Loucy (cell line): ENCODE results near the gene PRR18.

Experiments used
- H2AFZ ChIP-seq: fragments of 200-600 bp; sonication (generic); 2 replicates; pipeline ENCODE4 v1.6.0; 2016; ENCODE audit warnings: antibody characterized with exemption, mild to moderate bottlenecking, low read length, moderate library complexity
- H3F3A ChIP-seq: fragments of 200-600 bp; 2 replicates; pipeline ENCODE4 v1.6.0; 2016; ENCODE audit warnings: antibody characterized with exemption, low read depth, mild to moderate bottlenecking
- H3K27me3 ChIP-seq: fragments of 200-600 bp; sonication (generic); 2 replicates; pipeline ENCODE4 v1.6.1; 2014; ENCODE audit warnings: low read length, mild to moderate bottlenecking; ENCODE audit not compliant: insufficient read depth, poor library complexity, severe bottlenecking
- H3K36me3 ChIP-seq: fragments of 200-600 bp; sonication (generic); 2 replicates; pipeline ENCODE4 v1.6.1; 2016; ENCODE audit warnings: low read length; ENCODE audit not compliant: insufficient read depth
- H3K4me1 ChIP-seq: fragments of 200-600 bp; sonication (generic); 2 replicates; pipeline ENCODE4 v1.5.1; 2014; ENCODE audit warnings: low read length, mild to moderate bottlenecking; ENCODE audit not compliant: insufficient read depth, poor library complexity, severe bottlenecking
- H3K4me2 ChIP-seq: fragments of 200-600 bp; sonication (generic); 2 replicates; pipeline ENCODE4 v1.6.0; 2014; ENCODE audit warnings: antibody characterized with exemption, low read length, low read depth, mild to moderate bottlenecking; ENCODE audit not compliant: poor library complexity, severe bottlenecking
- H3K4me3 ChIP-seq: fragments of 200-600 bp; sonication (generic); 2 replicates; pipeline ENCODE4 v1.5.1; 2014; ENCODE audit warnings: low read length, mild to moderate bottlenecking, mixed read lengths; ENCODE audit not compliant: poor library complexity, severe bottlenecking
- H3K79me2 ChIP-seq: fragments of 200-600 bp; sonication (generic); 2 replicates; pipeline ENCODE4 v1.6.1; 2014; ENCODE audit warnings: low read length; ENCODE audit not compliant: insufficient read depth
- H3K9ac ChIP-seq: fragments of 200-600 bp; sonication (generic); 2 replicates; pipeline ENCODE4 v1.6.0; 2014; ENCODE audit warnings: mild to moderate bottlenecking, low read depth, low read length, moderate library complexity; ENCODE audit not compliant: poor library complexity, severe bottlenecking
- H3K9me2 ChIP-seq: fragments of 200-600 bp; sonication (generic); replicated peaks from 2 replicates; pipeline ENCODE4 v1.6.1; 2016; ENCODE audit warnings: low read depth, low read length, mixed read lengths
- H3K9me3 ChIP-seq: fragments of 200-600 bp; sonication (generic); 2 replicates; pipeline ENCODE4 v1.6.1; 2014; ENCODE audit warnings: mild to moderate bottlenecking, antibody characterized with exemption, low read length, low read depth; ENCODE audit not compliant: insufficient read depth
- H4K20me1 ChIP-seq: fragments of 200-600 bp; sonication (generic); 2 replicates; pipeline ENCODE4 v1.6.0; 2014; ENCODE audit warnings: antibody characterized with exemption, low read length, mild to moderate bottlenecking; ENCODE audit not compliant: insufficient read depth, poor library complexity, severe bottlenecking
- EZH2phosphoT487 ChIP-seq: fragments of 200-600 bp; IDR thresholded peaks from 2 replicates; pipeline ENCODE4 v1.6.1; 2018; ENCODE audit warnings: antibody characterized with exemption, mild to moderate bottlenecking, moderate library complexity, borderline replicate concordance
- TF ChIP-seq, protein P1 (sequence below): fragments of 200-600 bp; sonication (generic); conservative IDR thresholded peaks from 2 replicates; pipeline ENCODE4 v1.5.1; 2014; ENCODE audit warnings: mild to moderate bottlenecking, antibody characterized with exemption, low read length

The PRR18 gene

DNA sequence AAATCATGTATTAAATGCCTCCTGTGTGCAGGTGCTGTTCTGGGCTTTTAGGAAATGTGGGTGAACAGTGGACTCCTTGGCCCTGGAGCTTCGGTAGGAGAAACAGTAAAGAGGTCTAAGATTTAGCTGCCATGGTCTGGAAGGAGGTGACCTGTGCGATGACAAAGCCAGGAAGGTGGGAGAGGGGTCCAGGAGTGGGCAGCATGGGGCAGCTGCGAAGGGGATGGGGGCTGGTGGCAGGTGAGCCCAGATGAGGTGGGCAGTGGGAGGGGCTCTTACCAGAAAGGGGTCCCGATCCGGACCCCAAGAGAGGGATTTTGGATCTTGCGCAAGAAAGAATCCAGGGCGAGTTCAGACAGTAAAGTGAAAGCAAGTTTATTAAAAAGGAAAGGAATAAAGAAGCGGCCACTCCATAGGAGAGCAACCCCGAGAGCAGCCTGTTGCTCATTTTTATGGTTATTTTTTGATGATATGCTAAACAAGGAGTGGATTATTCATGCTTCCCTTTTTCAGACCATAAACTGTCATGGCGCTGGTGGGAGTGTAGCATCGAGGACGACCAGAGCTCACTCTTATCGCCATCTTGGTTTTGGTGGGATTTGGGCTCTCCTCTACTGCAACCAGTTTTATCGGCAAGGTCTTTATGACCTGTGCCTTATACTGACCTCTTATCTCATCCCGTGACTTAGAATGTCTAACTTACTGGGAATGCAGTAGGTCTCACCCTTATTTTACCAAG lies 38.7 kb downstream of the PRR18 start:
- H3F3A ChIP-seq = no peaks in the 10 kb centered on the region; the same call in 1 of the 2 replicates
- peaks cover 9% of the 10 kb centered on the region for H3K4me1 ChIP-seq
- H3K9me3 ChIP-seq = no peaks in the 10 kb centered on the region
- no peak overlapping the region for H3K9ac ChIP-seq
- H3K79me2 ChIP-seq = no peaks in the 10 kb centered on the region
- H3K9me2 ChIP-seq = no peaks in the 10 kb centered on the region
- H3K36me3 ChIP-seq = no peaks in the 10 kb centered on the region
- H4K20me1 ChIP-seq = no peaks in the 10 kb centered on the region
- no peak overlapping the region for H3K4me2 ChIP-seq
- no peaks in the 10 kb centered on the region for H3K27me3 ChIP-seq
- TF ChIP-seq, protein P1, sequence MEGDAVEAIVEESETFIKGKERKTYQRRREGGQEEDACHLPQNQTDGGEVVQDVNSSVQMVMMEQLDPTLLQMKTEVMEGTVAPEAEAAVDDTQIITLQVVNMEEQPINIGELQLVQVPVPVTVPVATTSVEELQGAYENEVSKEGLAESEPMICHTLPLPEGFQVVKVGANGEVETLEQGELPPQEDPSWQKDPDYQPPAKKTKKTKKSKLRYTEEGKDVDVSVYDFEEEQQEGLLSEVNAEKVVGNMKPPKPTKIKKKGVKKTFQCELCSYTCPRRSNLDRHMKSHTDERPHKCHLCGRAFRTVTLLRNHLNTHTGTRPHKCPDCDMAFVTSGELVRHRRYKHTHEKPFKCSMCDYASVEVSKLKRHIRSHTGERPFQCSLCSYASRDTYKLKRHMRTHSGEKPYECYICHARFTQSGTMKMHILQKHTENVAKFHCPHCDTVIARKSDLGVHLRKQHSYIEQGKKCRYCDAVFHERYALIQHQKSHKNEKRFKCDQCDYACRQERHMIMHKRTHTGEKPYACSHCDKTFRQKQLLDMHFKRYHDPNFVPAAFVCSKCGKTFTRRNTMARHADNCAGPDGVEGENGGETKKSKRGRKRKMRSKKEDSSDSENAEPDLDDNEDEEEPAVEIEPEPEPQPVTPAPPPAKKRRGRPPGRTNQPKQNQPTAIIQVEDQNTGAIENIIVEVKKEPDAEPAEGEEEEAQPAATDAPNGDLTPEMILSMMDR = no peak
- no peak for TF ChIP-seq EZH2phosphoT487
- H3K4me3 ChIP-seq = no peak overlapping the region
- H2AFZ ChIP-seq = no peak overlapping the region

DNA sequence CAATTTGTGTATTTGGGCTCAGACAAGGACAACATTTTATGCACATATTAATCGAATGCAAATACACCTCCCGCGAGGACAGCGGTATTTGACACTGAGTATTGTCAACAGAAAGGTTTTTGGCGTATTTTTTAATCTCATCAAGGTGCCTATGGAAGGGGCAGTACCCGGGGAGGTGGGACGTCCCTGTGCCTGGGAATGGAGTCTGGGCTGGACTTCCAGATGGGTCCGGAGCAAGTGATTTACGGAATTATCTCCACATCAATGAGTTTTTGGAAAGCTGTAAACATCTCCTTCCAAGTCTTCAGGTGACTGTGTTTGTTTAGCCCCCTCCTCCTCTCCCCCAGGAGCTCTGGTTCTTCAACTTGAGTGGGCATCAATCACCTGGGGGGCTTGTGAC lies 39.8 kb downstream of the PRR18 start:
- Histone ChIP-seq H2AFZ (no peak overlapping the region), H4K20me1 (no peaks in the 10 kb centered on the region), H3K36me3 (no peaks in the 10 kb centered on the region), H3K9me2 (no peaks in the 10 kb centered on the region), H3K4me2 (no peak overlapping the region), H3K9me3 (no peaks in the 10 kb centered on the region), H3K4me3 (no peak overlapping the region), H3K27me3 (no peaks in the 10 kb centered on the region), H3F3A (no peaks in the 10 kb centered on the region), H3K9ac (no peak overlapping the region), H3K4me1 (peaks cover 5% of the 10 kb centered on the region), H3K79me2 (no peaks in the 10 kb centered on the region)
- no peak for TF ChIP-seq EZH2phosphoT487
- TF ChIP-seq, protein P1 = no peak

DNA sequence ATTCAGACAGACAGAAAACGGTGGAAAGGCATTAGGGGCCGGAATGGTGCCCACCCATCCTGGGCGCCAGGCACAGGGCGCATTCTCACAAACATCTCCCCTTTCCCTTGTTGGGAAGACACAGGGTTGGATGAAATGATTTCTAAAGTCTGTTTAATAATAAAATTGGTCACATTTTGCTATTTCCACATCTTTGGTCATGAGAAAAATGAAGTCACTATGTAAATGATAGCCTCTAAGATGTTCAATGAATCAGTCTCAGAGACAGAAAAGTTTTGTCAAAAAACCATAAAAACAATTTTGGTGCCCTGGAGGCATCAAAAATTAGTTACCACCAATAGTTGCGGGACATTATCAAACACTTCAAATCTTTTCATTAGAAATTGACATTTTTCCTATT lies 40.7 kb downstream of the PRR18 start:
- H3K27me3 ChIP-seq = no peaks in the 10 kb centered on the region
- H3K9ac ChIP-seq = no peak overlapping the region
- no peaks in the 10 kb centered on the region for H3K79me2 ChIP-seq
- no peaks in the 10 kb centered on the region for H3K9me2 ChIP-seq
- H3K9me3 ChIP-seq = no peaks in the 10 kb centered on the region
- TF ChIP-seq, protein P1 = no peak
- no peak for TF ChIP-seq EZH2phosphoT487
- no peak overlapping the region for H3K4me2 ChIP-seq
- H3K4me3 ChIP-seq = no peak overlapping the region
- peaks cover 10% of the 10 kb centered on the region for H3K4me1 ChIP-seq
- no peaks in the 10 kb centered on the region for H4K20me1 ChIP-seq
- H2AFZ ChIP-seq = no peak overlapping the region
- H3K36me3 ChIP-seq = no peaks in the 10 kb centered on the region
- no peaks in the 10 kb centered on the region for H3F3A ChIP-seq
